CD14-positive monocyte (primary cell): Measurements from ENCODE around the gene CDH23. TPM values are rescaled to one million over a fixed set of nuclear protein-coding genes. Genes with fewer than 3 reads are reported as not detected.
A peak's percentile ranks its signal among the peaks of the same experiment; 100 is the strongest.

Experiments used
- DNase-seq, 3 donors: peaks; one replicate each; pipeline ENCODE4 v3.0.0-alpha.2; 2011 to 2022
- H2AFZ ChIP-seq: 2 replicates; pipeline ENCODE4 v1.6.0; 2012; ENCODE audit warnings: mild to moderate bottlenecking, low read depth, low read length, inconsistent platforms; ENCODE audit not compliant: insufficient read depth, poor library complexity, severe bottlenecking
- H3K27ac ChIP-seq, 2 donors: 1 replicate in 1 of 2; 2 replicates in 1 of 2; pipeline ENCODE4 v1.5.1; 2012 to 2013; ENCODE audit warnings: low read length in 2 of 2, control low read depth in 1 of 2, inconsistent platforms in 1 of 2, low read depth in 1 of 2, mild to moderate bottlenecking in 1 of 2
- H3K27me3 ChIP-seq, 2 donors: one replicate each; pipeline versions ENCODE4 v1.6.0 to v1.6.1; 2011 to 2013; ENCODE audit warnings: low read length in 2 of 2; ENCODE audit not compliant: control insufficient read depth in 2 of 2, insufficient read depth in 2 of 2
- H3K36me3 ChIP-seq, 2 donors: replicated peaks in 1 of 2; 1 replicate in 1 of 2; 2 replicates in 1 of 2; pipeline versions ENCODE4 v1.5.1 to v1.6.1; 2012 to 2013; ENCODE audit warnings: low read length in 2 of 2, control low read depth in 1 of 2, inconsistent platforms in 1 of 2, mild to moderate bottlenecking in 1 of 2; ENCODE audit not compliant: insufficient read depth in 2 of 2, control insufficient read depth in 1 of 2
- H3K4me1 ChIP-seq, 2 donors: 1 replicate in 1 of 2; 2 replicates in 1 of 2; pipeline versions ENCODE4 v1.5.1 to v1.6.1; 2012 to 2013; ENCODE audit warnings: low read length in 2 of 2, control low read depth in 1 of 2, inconsistent platforms in 1 of 2, mild to moderate bottlenecking in 1 of 2, moderate library complexity in 1 of 2; ENCODE audit not compliant: insufficient read depth in 2 of 2, control insufficient read depth in 1 of 2
- H3K4me2 ChIP-seq: replicated peaks from 2 replicates; pipeline ENCODE3; 2012; ENCODE audit warnings: low read length, moderate library complexity, mild to moderate bottlenecking; ENCODE audit not compliant: poor library complexity, severe bottlenecking; ENCODE audit errors: extremely low read depth
- H3K4me3 ChIP-seq, 3 experiments: fragments of 200-600 bp in 1 of 3; sonication (generic) in 1 of 3; replicated peaks in 1 of 3; 1 replicate in 2 of 3; 2 replicates in 1 of 3; pipeline ENCODE4 v1.5.1; 2011 to 2013; ENCODE audit warnings: low read length in 3 of 3, mild to moderate bottlenecking in 3 of 3, control low read depth in 2 of 3, low read depth in 2 of 3, inconsistent platforms in 1 of 3, moderate library complexity in 1 of 3
- H3K79me2 ChIP-seq: 2 replicates; pipeline ENCODE4 v1.6.0; 2012; ENCODE audit warnings: mild to moderate bottlenecking, control low read depth, inconsistent platforms, low read length, moderate library complexity; ENCODE audit not compliant: insufficient read depth
- H3K9ac ChIP-seq: 2 replicates; pipeline ENCODE4 v1.6.0; 2017; ENCODE audit warnings: low read length, mild to moderate bottlenecking; ENCODE audit not compliant: insufficient read depth, poor library complexity, severe bottlenecking
- H3K9me3 ChIP-seq, 2 donors: replicated peaks in 1 of 2; 1 replicate in 1 of 2; 2 replicates in 1 of 2; pipeline versions ENCODE4 v1.5.1 to v1.6.1; 2012 to 2013; ENCODE audit warnings: low read length in 2 of 2, control low read depth in 1 of 2; ENCODE audit not compliant: control insufficient read depth in 1 of 2, insufficient read depth in 1 of 2
- H4K20me1 ChIP-seq: 2 replicates; pipeline ENCODE4 v1.6.0; 2012; ENCODE audit warnings: mild to moderate bottlenecking, low read length, control low read depth, moderate library complexity; ENCODE audit not compliant: insufficient read depth
- H3K27ac Mint-ChIP-seq, 7 donors: one replicate each; pipeline ENCODE4 v1.8.0; 2020; ENCODE audit warnings: mild to moderate bottlenecking in 7 of 7, mixed read lengths in 7 of 7, moderate library complexity in 6 of 7, inconsistent platforms in 2 of 7
- H3K27me3 Mint-ChIP-seq, 3 donors: one replicate each; pipeline ENCODE4 v1.8.0; 2021 to 2022; ENCODE audit warnings: low read depth in 3 of 3, mild to moderate bottlenecking in 3 of 3, mixed read lengths in 3 of 3, moderate library complexity in 3 of 3, inconsistent platforms in 1 of 3
- H3K36me3 Mint-ChIP-seq, 2 donors: one replicate each; pipeline ENCODE4 v1.8.0; 2020; ENCODE audit warnings: mixed read lengths in 2 of 2, inconsistent platforms in 1 of 2, mild to moderate bottlenecking in 1 of 2
- H3K4me1 Mint-ChIP-seq: one replicate; pipeline ENCODE4 v1.8.0; 2020; ENCODE audit warnings: mild to moderate bottlenecking, mixed read lengths
- H3K4me3 Mint-ChIP-seq, 2 donors: one replicate each; pipeline ENCODE4 v1.8.0; 2020; ENCODE audit warnings: mild to moderate bottlenecking in 2 of 2, mixed read lengths in 2 of 2, moderate library complexity in 1 of 2
- H3K9me3 Mint-ChIP-seq, 7 donors: one replicate each; pipeline ENCODE4 v1.8.0; 2020 to 2022; ENCODE audit warnings: mixed read lengths in 7 of 7, mild to moderate bottlenecking in 6 of 7, moderate library complexity in 6 of 7, inconsistent platforms in 2 of 7
- WGBS: methylation state at CpG from one replicate; pipeline ENCODE4 v1.1.5; 2013; ENCODE audit warnings: missing lambda C conversion rate; ENCODE audit not compliant: insufficient coverage; 5-methylcytosine and 5-hydroxymethylcytosine counted together
- intact Hi-C, 2 donors: fragments of 100-400 bp; cut with micrococcal nuclease; formaldehyde crosslinking; loops; one replicate each; pipeline versions ENCODE4 v1.15.0 to v1.15.1; 2023
- polyA plus RNA-seq, 3 donors: library from polyadenylated mRNA; depleted of rRNA in 1 of 3; unstranded in 2 of 3; stranded (reverse) in 1 of 3; fragments of 300-500 nt in 2 of 3; fragments of >200 nt in 1 of 3; fragmentation: Illumina TruSeq in 2 of 3; gene quantifications; 1 replicate in 2 of 3; 2 replicates in 1 of 3; pipeline ENCODE4 v1.2.3, GENCODE V29; 2012 to 2021
- TF ChIP-seq, protein P1 (sequence below): fragments of 200-600 bp; IDR thresholded peaks from one replicate; pipeline ENCODE4 v1.8.0; 2022; ENCODE audit warnings: antibody characterized with exemption, mild to moderate bottlenecking

The CDH23 gene
- polyA plus RNA-seq, 3 donors, result 8.2 to 36.2 (median 10.5) TPM

DNA sequence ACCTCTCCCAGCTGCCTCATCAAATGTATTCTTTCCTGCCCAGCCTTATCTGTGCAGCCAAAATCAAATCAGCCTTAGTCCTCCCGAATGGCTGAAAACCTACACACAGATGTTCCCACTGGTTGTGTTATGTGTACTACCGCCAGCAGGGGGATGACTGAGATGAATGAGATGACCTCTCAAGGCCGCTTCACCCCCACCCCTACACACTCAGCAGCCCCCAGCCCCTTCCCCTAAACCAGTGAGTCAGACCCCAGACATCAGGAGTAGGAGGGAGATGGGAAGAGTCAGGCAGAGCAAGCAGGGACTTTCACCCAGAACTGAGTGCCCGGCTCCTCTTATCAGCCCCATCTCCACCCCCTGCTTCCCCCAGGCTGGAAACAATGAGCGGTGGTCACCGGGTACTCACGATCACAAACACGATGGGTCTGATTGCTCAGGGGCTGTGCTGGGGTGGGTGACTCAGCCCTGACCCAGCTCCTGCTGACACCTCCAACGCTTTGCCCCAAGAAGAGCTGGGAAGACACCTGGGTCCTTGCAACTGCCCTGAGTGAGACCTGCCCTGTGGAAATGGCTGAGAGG is 329.4 kb downstream of the CDH23 start:
- intact Hi-C loops, result loop anchor here in 1 of 2 donors (5.0 kb wide), 2 partner anchors 41 to 86 kb away; no protein-coding TSS in a partner anchor
- H3K4me3 ChIP-seq, result peak overlapping the region in 1 of 3 experiments; percentile 54

DNA sequence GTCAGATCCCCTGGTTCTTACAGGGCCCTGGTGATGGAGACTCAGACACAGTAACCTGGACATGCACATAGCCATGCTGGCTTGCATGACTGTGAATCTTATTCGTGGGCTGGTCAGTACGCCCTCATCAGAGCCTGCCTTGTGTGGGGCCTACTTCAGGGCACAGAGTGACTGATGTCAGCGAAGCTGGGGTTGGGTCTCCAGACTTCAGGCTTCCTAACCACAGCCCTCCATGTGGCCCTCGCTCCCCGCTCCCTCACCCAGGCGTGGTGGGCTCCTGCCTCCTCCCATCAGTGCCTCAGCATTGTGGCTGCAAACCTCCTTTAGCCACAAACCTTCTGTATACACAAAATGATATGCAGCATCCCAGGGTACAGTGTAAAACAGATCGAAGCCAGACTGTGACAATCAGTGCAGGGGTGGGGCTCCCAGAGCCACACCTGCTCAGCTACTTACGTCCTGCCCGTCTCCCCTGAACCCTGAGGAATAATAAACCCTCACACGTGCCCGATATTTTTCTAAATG is 329.9 kb downstream of the CDH23 start:
- intact Hi-C loops, result loop anchor here in 1 of 2 donors (5.0 kb wide), 2 partner anchors 41 to 86 kb away; no protein-coding TSS in a partner anchor
- peaks cover 0 to 4% (median 0%) of the 10 kb centered on the region in 3 donors for H3K27me3 Mint-ChIP-seq
- H3K79me2 ChIP-seq, result peaks cover 22% of the 10 kb centered on the region
- DNase-seq, result no peak
- H4K20me1 ChIP-seq, result no peaks in the 10 kb centered on the region
- no peaks in the 10 kb centered on the region for H3K9me3 ChIP-seq
- H2AFZ ChIP-seq, result no peak overlapping the region
- H3K4me3 Mint-ChIP-seq, result peak overlapping the region; percentile 34 to 53
- 17% methylated on average over 8 of the region's 11 CpGs for WGBS
- peak overlapping the region in 1 of 3 experiments; percentile 54 for H3K4me3 ChIP-seq
- peak overlapping the region; percentile 62 for H3K9ac ChIP-seq
- peaks cover 0 to 7% of the 10 kb centered on the region in 2 donors for H3K36me3 ChIP-seq
- H3K36me3 Mint-ChIP-seq, result peaks cover 17 to 31% of the 10 kb centered on the region in 2 donors
- peaks cover 95% of the 10 kb centered on the region for H3K4me1 Mint-ChIP-seq
- H3K4me1 ChIP-seq, result peaks cover 70 to 88% of the 10 kb centered on the region in 2 donors
- H3K9me3 Mint-ChIP-seq, result peaks cover 0 to 3% (median 0%) of the 10 kb centered on the region in 7 donors
- peak overlapping the region; percentile 51 for H3K4me2 ChIP-seq
- TF ChIP-seq, protein P1, sequence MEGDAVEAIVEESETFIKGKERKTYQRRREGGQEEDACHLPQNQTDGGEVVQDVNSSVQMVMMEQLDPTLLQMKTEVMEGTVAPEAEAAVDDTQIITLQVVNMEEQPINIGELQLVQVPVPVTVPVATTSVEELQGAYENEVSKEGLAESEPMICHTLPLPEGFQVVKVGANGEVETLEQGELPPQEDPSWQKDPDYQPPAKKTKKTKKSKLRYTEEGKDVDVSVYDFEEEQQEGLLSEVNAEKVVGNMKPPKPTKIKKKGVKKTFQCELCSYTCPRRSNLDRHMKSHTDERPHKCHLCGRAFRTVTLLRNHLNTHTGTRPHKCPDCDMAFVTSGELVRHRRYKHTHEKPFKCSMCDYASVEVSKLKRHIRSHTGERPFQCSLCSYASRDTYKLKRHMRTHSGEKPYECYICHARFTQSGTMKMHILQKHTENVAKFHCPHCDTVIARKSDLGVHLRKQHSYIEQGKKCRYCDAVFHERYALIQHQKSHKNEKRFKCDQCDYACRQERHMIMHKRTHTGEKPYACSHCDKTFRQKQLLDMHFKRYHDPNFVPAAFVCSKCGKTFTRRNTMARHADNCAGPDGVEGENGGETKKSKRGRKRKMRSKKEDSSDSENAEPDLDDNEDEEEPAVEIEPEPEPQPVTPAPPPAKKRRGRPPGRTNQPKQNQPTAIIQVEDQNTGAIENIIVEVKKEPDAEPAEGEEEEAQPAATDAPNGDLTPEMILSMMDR, result no peak
- H3K27me3 ChIP-seq, result no peaks in the 10 kb centered on the region
- H3K27ac Mint-ChIP-seq, result peak overlapping the region; percentile 92 to 99 (median 97)
- H3K27ac ChIP-seq, result peak overlapping the region; percentile 90 to 94

More for the DNA sequence above, 329.4 kb downstream of the CDH23 start:
- Histone ChIP-seq H3K79me2 (peaks cover 22% of the 10 kb centered on the region), H4K20me1 (no peaks in the 10 kb centered on the region), H3K4me1 (peaks cover 68 to 83% of the 10 kb centered on the region in 2 donors), H3K9ac (peak overlapping the region; percentile 62), H2AFZ (no peak overlapping the region), H3K27me3 (no peaks in the 10 kb centered on the region), H3K9me3 (no peaks in the 10 kb centered on the region), H3K4me2 (peak overlapping the region; percentile 51), H3K27ac (peak overlapping the region; percentile 90 to 94), H3K36me3 (peaks cover 0 to 2% of the 10 kb centered on the region in 2 donors)
- Mint-ChIP-seq H3K4me3 (peak overlapping the region; percentile 34 to 53), H3K36me3 (peaks cover 17 to 28% of the 10 kb centered on the region in 2 donors), H3K9me3 (peaks cover 0 to 3% (median 0%) of the 10 kb centered on the region in 7 donors), H3K4me1 (peaks cover 95% of the 10 kb centered on the region), H3K27me3 (peaks cover 0 to 4% (median 0%) of the 10 kb centered on the region in 3 donors), H3K27ac (peak overlapping the region; percentile 92 to 99 (median 97))
- TF ChIP-seq, protein P1, result peak; percentile 71
- WGBS, result 13% methylated on average over 2 of the region's 9 CpGs
- DNase-seq, result peak in 2 of 3 donors; percentile 53 to 78
